HPDE6-E6E7 (cell line): ENCODE results near the gene NUDT21.

Experiments used
- DNase-seq: peaks from one replicate; pipeline ENCODE4 v3.0.0; 2011; ENCODE audit warnings: missing footprints; ENCODE audit errors: extremely low spot score

The NUDT21 gene

DNA sequence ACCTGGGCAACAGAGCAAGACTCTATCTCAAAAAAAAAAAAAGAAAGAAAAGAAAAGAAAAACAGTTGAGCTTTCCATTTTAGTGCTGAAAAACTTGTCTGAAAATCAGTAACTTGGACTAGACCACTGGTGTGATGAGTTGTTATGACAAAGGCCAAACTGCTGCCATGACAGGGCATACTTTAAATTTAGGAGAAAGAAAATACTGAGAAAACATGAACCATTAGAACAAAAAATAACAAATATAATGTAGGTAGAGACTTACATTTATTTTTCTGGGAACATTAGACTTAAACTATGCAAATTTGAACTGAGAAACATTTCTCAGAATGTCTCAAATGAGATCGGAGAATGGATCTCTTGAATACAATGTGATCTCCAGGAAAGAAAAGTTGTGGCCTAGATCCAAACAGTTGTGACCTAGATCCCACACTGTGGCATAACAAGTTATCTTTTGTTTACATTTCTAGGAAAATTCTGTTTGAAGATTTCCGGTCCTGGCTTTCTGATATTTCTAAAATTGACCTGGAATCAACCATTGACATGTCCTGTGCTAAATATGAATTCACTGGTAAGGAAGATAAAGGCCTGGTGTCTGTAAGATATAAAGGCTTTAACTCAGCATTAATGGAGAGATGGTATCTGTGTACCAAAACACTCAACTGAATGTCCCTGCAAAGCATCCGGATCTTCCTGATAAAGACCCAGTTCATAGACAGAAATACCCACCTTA, 11.1 kb upstream of the NUDT21 start:
- no peak for DNase-seq

DNA sequence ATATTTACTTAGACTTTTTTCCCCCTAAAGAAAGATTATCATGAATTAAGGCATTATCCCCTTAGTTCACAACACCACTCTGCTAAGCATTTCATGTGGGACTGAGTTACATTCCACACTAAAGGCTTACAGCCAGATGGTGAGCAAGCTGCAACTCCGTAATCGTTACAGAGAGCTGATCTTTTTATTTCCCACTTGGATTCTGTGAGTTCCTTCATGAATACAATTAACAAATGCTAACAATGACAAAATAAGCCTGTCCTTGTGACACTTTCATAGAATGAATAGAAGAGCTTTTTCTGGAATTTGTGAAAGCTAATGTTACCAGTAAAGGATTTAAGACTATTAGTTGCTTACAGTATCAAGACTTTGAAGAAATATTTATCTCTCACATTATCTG, 9.0 kb upstream of the NUDT21 start:
- no peak for DNase-seq

DNA sequence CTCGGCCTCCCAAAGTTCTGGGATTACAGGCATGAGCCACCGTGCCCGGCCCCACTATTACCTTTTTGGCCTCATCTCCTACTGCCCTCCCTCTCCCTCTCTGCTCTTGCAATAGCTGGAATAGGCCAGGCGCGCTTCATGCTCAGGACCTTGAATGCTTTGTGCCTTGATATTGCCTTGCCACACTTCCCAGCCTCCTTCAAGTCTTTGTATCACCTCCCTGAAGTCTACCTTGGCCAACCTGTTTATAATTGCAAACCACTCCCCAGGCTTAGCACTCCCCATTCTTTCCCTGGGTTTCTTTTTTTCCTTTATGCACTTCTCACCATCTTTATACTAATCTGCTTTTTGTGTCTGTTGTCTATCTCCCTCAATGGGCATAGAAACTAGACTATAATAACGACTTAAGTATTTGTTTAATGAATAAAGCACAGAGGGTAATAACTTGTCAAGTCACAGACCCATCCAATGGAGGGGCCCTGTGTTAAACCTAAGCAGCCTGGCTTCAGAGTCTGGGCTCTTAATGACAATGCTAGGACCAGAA, 6.9 kb upstream of the NUDT21 start:
- no peak for DNase-seq

DNA sequence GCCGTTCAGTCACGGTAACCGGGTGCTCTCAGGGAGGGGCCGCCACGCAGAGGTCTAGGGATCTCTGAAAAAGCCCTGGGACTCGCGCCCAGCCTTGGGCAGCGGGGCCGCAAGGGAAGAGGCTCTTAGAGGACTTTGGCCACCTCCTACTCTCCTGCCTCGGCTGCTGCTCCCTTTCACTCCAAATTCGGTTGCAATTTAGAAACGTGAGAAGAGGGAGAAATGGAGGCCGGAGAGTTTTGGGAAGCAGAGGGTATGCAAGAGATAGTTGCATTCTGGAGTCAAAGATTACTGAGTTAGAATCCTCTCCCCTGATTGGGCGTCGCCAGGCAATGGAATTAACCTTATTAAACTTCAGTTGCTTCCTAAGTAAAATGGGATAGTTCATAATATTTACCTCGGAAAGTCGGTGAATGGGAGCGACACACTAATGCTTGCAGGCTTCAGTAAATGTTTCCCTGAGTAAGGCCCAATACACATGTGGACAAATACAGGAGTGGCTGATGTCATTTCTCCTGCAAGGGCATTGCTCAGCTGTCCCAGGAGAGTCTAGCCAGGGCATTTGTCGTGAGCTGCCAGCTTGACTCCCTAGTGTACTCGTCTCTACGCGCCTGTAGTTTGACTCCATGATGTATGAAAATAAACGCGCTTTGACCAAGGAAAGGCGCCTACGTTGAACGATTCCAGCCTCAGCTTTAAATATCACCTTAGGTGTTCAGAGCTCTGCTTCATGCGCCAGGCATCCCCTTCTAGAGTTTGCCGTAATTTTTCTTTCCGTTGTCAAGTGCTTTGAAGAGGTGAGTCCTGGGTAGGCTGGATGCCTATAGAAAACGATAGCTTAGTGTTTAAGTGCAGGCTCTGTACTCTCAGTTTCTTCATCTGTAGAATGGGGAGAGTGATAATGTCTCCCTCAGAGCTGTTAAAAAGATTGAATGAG, 889 bp upstream of the NUDT21 start:
- DNase-seq: peak; percentile 75

DNA sequence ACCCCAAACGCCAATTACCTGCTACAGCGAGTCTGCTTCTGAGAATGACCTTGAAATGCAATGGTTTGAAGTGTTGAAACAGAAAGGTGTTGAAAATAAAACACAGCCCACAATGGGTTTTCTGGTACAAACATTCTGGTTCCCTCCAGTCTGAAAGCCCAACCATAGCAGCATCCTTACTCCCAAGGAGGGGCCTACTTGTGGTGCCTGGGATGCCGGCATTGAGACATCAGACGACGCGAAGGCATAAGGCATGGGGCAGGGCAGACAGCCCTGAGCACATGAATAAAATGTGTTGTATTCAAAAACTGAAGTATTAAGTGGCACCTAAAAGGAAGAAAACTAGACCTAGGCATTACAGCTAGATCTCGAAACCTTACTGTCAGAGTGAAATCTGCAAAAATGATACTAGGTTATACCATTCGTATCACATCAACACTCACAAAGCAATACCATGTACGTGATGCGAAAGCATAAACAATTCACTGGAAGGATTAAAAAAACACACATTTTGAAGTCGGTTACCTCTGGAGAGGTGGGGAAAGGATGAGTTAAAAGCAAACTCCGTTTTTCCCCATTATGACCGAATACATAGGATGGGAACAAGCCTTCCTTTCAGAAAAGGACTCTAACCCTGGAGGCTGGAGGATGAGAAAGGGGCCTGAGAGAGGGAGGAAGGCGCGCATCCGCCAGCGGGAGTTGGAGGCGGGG, 702 bp downstream of the NUDT21 start:
- DNase-seq: no peak

DNA sequence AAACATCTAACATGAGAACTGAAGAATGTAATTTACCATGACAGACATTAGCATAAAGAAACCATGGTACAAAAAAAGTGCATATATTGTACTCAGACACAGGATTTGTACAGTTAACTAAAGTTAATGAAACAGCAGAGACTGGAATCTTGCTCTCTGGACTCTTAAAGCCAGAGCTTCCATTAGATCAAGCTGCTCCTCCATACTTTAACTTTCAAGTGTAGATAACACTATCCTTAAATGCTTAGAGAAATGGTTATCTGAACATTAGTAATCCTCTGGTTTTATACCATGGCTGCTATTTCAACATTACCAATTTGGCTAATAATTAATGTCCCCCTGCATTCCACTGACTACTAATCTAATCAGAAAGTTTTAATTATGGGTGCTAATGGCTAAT, 3.1 kb downstream of the NUDT21 start:
- no peak for DNase-seq

DNA sequence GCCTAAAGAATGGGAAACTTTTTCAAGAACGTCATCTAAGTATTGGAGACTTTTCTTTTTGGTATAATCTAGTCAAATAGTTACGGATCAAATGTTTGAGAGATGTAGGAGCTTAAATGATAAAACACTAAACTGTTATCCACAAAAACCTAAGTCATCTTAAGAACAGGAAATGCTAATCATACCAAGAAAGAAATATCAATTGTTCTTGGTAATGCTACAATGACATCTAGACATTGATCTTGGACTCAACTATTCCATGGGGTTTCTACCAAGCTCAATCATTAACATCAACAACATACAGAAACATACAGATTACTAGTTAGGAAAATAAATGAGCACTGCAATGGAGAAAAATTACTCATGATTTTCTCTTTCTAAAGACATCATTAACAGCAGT, 3.8 kb downstream of the NUDT21 start:
- no peak for DNase-seq

DNA sequence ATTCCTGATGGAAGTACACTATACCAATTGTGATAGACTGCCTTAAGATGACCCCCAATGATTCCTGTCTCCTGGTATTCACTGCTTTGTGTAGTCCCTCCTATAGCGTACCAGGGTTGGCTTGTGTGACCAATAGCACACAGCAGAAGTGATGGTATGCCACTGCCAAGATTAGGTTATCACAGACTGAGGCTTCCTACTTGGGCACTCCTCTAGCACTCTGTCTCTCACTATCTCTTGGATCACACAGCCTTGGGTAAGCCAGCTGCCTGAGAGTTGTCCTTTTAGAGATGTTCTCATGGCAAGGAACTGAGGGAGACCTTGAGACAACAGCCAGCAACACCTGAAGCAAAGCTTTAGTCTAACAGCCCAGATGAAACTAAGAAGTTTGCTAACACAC, 13.1 kb downstream of the NUDT21 start:
- DNase-seq: no peak

DNA sequence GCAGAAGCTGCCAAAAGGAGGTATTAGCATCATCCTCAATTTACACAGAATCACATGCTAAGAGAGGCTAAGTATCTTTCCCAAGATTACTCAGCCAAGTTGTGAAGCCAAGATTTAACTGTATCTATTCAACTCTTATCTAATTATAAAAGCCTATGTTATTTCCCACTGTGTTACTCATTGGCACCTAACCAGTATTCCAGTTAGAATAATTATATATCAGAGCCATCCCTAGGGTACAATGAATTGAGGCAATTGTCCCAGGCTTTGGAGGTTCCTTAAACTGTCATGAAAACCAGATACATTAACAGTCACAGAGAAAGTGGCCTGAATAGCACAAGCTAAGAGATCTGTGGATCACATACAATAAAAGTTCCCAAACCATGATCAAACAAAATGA, 14.9 kb downstream of the NUDT21 start:
- DNase-seq: no peak

DNA sequence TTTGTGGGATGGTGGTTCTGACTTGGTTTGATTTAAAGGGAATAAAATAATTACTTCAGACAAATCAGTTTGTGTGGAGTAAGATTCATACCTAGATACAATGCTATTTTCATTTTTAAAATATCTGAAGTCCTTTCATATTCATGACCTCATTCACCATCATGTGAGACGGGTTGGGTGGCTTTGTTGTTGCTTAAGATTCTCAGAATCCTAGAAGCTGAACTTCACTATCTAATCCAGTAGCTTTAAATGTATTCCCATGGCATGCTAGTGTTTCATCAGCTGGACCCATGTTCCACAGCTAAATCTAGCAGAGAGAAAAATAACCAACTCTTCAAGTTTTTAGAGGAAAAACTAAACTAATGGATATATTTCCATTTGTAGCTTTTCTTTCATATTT, 23.0 kb downstream of the NUDT21 start:
- no peak for DNase-seq

DNA sequence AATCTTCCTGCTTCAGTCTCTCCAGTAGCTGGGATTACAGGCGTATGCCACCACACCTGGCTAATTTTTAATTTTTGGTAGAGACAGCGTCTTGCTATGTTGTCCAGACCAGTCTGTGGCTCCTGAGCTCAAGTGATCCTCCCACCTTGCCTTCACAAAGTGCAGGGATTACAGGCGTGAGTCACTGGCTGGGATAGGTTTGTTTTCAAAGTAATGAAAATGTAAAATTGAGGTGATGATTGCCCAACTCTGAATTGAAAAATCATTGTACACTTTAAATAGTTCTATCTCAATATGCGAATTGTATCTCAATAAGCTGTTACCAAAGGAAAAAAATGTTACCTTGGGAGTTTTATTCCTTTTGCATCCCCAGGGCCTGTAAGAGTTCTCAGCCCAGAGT, 24.5 kb downstream of the NUDT21 start:
- no peak for DNase-seq

DNA sequence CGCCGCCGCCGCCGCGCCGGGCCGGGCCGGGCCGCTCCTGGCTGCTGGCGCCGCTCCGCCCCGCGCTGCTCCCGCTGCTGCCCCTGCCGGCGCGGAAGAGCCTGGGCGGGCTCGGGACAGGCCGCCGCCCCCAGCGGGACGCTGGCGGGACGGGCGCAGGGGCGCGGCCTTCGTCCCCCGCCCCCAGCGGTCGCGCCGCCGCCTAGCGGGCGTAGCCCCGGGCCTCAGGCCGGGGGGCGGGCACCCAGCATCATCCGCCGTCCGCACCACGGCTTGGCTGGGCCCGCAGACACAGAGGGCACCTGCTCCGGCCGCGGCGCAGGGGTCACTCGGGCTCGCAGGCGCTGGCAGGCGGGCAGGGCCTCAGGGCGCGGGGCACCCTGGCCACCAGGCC, 25.7 kb downstream of the NUDT21 start, which contains the start of gene AMFR:
Gene AMFR (minus strand): TSS at position 107 of the 394 bp plus-strand sequence. CDS start 218 bp downstream, outside the sequence.
- peak; percentile 79 for DNase-seq

DNA sequence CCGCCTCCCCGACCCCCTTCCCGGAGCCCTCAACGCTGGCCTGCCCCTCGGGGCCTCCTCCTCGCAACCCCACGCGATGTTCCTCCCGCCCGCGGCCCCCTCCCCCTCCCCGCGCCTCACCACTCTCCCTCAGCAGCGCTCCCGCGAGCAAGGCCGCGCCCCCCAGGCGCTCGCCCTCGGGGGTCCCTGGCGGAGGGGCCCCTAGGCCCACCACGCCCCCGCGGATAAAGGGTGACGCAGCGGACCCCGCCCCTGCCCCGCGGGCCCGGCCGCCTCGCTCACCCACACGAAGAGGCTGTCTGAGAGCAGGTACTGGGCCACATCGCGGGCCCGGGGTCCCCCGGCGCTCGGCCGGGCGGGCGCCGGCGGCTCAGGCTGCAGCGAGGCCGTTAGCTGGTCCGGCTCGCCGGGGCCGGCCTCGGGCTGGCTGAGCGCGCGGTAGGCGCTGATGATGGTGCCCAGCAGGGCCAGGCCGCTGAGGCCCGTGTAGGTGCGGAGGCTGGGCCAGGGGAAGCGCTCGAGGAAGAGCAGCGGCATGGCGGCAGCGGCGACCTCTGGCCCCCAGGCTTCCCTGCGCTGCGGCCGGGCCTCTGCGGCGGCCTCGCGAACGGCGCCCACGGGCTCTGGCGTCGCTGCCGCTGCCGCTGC, 26.2 kb downstream of the NUDT21 start:
- DNase-seq: no peak

DNA sequence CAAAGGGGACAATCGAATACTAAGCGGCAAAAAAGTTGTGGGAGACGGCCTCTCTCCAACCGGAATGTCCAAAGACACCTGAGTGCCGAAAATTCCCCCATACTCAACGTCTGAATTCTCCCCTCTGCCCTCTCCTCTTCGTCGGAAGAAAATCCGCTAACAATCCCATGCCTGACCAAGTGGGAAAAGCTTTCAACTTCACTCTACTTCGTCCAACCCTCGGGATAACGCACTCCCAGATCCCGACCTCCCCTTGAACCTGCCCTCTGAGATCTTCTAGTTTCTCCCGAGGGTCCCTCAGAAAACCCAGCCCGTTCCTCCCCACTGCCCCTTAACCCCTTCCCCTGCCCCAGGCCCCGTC, 26.7 kb downstream of the NUDT21 start:
- no peak for DNase-seq

DNA sequence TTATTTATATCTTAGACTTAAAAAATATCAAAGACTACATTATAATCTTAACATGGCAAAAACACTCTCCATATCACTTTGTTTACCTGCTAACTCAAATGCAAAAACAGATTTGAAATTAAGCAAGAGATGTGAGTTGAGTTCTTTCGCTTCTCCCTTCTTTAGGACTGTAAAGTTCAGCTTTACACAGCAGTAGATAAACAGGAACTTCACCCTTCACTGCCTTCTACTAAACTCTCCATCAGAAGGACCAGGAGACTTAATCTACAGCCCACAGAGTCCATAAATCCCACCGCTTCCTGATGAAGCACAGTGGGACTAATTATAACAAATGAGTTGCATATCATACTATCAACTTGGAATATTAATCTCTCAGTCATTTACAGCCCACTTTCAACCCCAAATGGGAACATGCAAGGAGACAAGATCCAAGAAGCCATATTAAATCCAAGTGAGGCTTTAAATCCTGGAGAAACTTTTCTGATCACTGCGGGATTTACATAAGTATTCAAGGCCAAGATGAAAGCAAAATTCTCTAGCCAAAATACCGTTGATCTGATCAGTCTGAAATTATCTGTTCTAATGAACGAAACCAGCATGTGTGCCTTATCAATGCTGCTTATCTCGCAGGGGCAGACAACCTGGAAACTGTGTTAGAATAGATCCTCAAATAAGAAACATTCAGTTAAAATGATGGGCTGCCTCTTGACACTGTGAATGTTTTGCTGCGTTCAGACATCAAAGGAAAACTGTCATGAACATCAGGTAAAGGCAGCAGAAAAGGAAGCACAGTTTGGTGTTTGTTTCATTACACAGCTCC, 27.3 kb downstream of the NUDT21 start:
- DNase-seq: no peak

DNA sequence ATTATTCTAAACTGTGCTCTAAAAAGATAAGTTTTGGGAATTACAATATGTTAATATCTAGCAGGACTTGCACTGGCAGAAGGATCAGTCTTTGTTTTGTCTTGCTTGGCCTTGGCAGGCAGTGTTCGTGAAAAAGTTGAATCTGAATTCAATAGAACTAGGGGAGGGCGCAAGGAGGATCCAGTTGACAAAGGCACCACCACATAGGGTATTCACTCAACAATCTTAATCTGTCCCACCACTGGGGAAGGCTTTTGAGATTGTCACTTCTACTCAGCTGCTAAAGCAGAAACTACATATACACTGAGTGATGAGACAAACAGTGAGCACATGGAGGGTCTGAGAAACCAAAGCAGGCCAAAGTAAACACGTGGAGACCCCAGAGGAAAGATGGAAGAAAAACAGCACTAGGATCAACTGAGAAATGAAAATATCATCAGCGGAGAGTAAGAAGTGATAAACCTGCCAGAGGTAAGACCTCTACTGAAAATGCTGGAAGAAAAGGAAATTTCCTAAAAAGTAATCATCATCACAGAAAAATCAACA, 28.2 kb downstream of the NUDT21 start:
- no peak for DNase-seq

DNA sequence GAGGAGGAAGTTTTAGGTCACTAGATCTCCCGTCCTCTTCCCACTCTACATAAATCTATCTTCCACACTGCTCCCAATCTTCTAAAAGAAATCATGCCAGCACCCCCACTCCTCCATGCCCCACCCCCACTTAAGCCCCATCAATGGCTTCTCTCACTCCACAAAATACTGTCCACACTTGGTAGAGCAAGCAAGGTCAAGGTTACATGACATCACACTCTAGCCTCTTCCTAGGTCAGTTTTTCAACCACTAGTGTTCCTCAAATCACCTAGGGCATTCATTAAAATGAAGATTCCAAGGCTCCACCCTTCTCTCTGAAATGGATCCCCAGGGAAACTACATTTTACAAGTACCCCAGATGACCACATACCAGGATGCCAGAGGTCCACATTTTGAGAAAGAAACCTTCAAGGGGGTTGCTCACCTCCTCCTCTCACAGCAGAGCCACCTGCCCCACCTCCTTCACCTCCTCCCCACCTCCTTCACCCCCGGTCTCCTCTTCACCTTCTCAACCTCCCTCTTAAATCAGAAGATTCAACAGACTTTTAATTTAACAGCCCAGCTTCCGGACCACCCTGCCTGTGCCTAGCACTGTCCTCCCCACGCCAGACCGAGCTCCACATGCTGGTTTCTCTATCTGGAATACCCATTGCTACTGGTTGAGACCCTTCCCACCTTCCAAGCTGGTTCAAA, 29.0 kb downstream of the NUDT21 start:
- no peak for DNase-seq

DNA sequence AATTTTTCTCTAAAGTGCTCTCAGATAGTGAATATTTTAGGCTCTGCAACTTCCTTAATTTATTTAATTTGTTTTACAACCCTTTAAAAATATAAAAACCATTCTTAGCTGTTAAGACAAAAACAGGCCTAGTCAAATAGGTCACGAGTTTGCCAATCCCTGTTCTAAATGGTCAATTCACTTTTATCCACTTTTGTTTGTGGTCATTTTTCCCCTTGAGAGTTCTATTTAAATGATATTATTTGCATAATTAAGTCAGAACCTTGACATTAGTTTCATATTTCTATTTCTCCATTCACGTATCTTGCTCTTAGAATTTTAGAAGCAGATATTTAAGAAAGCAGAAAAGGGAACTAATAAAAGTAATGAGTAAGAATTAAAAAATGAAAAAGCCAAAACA, 29.8 kb downstream of the NUDT21 start:
- DNase-seq: no peak

DNA sequence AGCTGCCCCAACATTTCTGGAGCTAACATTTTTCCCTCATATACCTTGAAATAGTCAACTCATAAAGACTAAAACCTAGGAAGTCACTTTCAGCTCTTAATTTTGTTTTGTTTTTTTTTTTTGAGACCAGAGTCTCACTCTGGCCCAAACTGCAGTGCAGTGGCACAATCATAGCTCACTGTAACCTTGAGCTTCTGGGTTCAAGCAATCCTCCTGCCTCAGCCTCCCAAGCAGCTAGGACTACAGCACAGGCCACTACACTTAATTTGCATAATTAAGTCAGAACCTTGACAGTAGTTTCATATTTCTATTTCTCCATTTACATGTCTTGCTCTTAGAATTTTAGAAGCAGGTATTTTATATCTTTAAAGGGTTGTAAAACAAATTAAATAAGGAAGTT, 30.5 kb downstream of the NUDT21 start:
- no peak for DNase-seq
